Left lung (tissue), 10 donors: Measurements from ENCODE around the gene CHAF1A. TPM values are rescaled to one million over a fixed set of nuclear protein-coding genes. Genes with fewer than 3 reads are reported as not detected.

Experiments
- ATAC-seq: fragments of 200-7000 bp; cut with Tn5 transposase; one replicate; pipeline ENCODE4 v1.9.1; 2020; ENCODE audit warnings: moderate library complexity
- DNase-seq, 4 donors: peaks; one replicate each; pipeline ENCODE4 v3.0.0-alpha.2; 2013 to 2020
- H3K27ac ChIP-seq, 2 donors: fragments of 200-600 bp; sonication (generic) in 1 of 2; one replicate each; pipeline versions ENCODE4 v1.5.0 to v1.8.0; 2020 to 2021
- H3K27me3 ChIP-seq, 2 donors: fragments of 200-600 bp; sonication (generic) in 1 of 2; one replicate each; pipeline versions ENCODE4 v1.5.0 to v1.8.0; 2020 to 2021
- H3K36me3 ChIP-seq, 2 donors: fragments of 200-600 bp; sonication (generic) in 1 of 2; one replicate each; pipeline versions ENCODE4 v1.5.0 to v1.8.0; 2020 to 2021
- H3K4me1 ChIP-seq, 2 donors: fragments of 200-600 bp; one replicate each; pipeline ENCODE4 v1.8.0; 2021
- H3K4me3 ChIP-seq, 2 donors: fragments of 200-600 bp; sonication (generic) in 1 of 2; one replicate each; pipeline versions ENCODE4 v1.5.0 to v1.8.0; 2020 to 2021; ENCODE audit warnings: mild to moderate bottlenecking in 1 of 2
- H3K9me3 ChIP-seq, 2 donors: fragments of 200-600 bp; sonication (generic) in 1 of 2; one replicate each; pipeline versions ENCODE4 v1.5.0 to v1.8.0; 2020 to 2021
- CTCF ChIP-seq, 2 donors: fragments of 200-600 bp; sonication (generic) in 1 of 2; IDR thresholded peaks; one replicate each; pipeline versions ENCODE4 v1.5.0 to v1.8.0; 2021; ENCODE audit warnings: antibody characterized with exemption in 2 of 2
- intact Hi-C, 2 donors: fragments of 100-400 bp; cut with DNase I; formaldehyde crosslinking; loops; one replicate each; pipeline versions ENCODE4 v1.11.2 to v1.14.2; 2022
- polyA plus RNA-seq, 6 donors: library from polyadenylated mRNA; unstranded; fragments of 120-200 nt; gene quantifications; one replicate each; pipeline ENCODE4 v1.2.1, GENCODE V29; 2013; ENCODE audit not compliant: insufficient read length in 6 of 6
- total RNA-seq, 2 donors: library from RNA; stranded (reverse); fragmentation: NEBNext Ultra II Directional; extraction: Animal tissue kit (Norgen Biotek cat#: 25700); gene quantifications; one replicate each; pipeline ENCODE4 v1.2.1, GENCODE V29; 2021
- donor health status: DM: no; HTN: yes; CAD: no.
- donor health status: DM: no; HTN: no; CAD: no.

CHAF1A gene
- total and polyA plus RNA-seq, 8 donors = 15.6 to 29.3 (median 24.3) TPM

- no peak overlapping the region for H3K4me3 ChIP-seq
- H3K4me1 ChIP-seq = peaks cover 49 to 97% of the 10 kb centered on the region in 2 donors
- no peak for ATAC-seq
Measured at GRCh38 chr19:4376028-4376670, 26.3 kb upstream of the CHAF1A start.

GRCh38 chr19:4376671-4376990 lies 25.8 kb upstream of the CHAF1A start:
- no peaks in the 10 kb centered on the region for H3K27me3 ChIP-seq
- H3K9me3 ChIP-seq = no peaks in the 10 kb centered on the region
- no peak overlapping the region for H3K4me3 ChIP-seq
- peak overlapping the region in 1 of 2 donors; percentile 92 for H3K27ac ChIP-seq
- no peak for TF ChIP-seq CTCF (IDR thresholded peaks at IDR 0.05)
- DNase-seq = no peak
- peaks cover 49 to 93% of the 10 kb centered on the region in 2 donors for H3K4me1 ChIP-seq
- intact Hi-C loops = no loop called here
- ATAC-seq = no peak
- no peaks in the 10 kb centered on the region for H3K36me3 ChIP-seq

More at GRCh38 chr19:4376028-4376670, 26.3 kb upstream of the CHAF1A start:
- TF ChIP-seq CTCF (IDR thresholded peaks at IDR 0.05) = no peak
- DNase-seq = no peak
- intact Hi-C loops = no loop called here
- H3K27me3 ChIP-seq = no peaks in the 10 kb centered on the region
- peak overlapping the region; percentile 82 to 92 for H3K27ac ChIP-seq
- no peaks in the 10 kb centered on the region for H3K36me3 ChIP-seq
- H3K9me3 ChIP-seq = no peaks in the 10 kb centered on the region

- no peak for TF ChIP-seq CTCF (IDR thresholded peaks at IDR 0.05)
- peak overlapping the region in 1 of 2 donors; percentile 92 for H3K27ac ChIP-seq
- peaks cover 49 to 91% of the 10 kb centered on the region in 2 donors for H3K4me1 ChIP-seq
- intact Hi-C loops = no loop called here
- DNase-seq = peak in 2 of 4 donors; percentile 31 to 78
- no peak overlapping the region for H3K4me3 ChIP-seq
- no peaks in the 10 kb centered on the region for H3K27me3 ChIP-seq
- no peaks in the 10 kb centered on the region for H3K36me3 ChIP-seq
- no peaks in the 10 kb centered on the region for H3K9me3 ChIP-seq
- ATAC-seq = no peak
Measured at GRCh38 chr19:4376991-4377781, 25.3 kb upstream of the CHAF1A start.

- Histone ChIP-seq H3K36me3 (peaks cover 0 to 8% of the 10 kb centered on the region in 2 donors), H3K4me3 (no peak overlapping the region), H3K4me1 (peaks cover 43 to 74% of the 10 kb centered on the region in 2 donors), H3K27ac (peak overlapping the region; percentile 48 to 83), H3K27me3 (no peaks in the 10 kb centered on the region), H3K9me3 (no peaks in the 10 kb centered on the region)
- ATAC-seq (no peak), DNase-seq (peak in 1 of 4 donors; percentile 44)
- intact Hi-C loops = no loop called here
- no peak for TF ChIP-seq CTCF (IDR thresholded peaks at IDR 0.05)
Measured at GRCh38 chr19:4378886-4379285, 23.6 kb upstream of the CHAF1A start.
